GM13976 (cell line): ENCODE data around the gene CALN1.

Source experiments
- DNase-seq: peaks from one replicate; pipeline ENCODE4 v3.0.0; 2012; ENCODE audit warnings: low spot score
- in situ Hi-C: fragments of 300-500 bp; cut with MboI; formaldehyde crosslinking; loops from one replicate; pipeline ENCODE4 v1.12.0; 2022; ENCODE audit warnings: low sequenced_read_pairs, mixed read lengths, inconsistent platforms; ENCODE audit not compliant: unreplicated experiment
- TF ChIP-seq, protein P1 (sequence below): IDR thresholded peaks from 2 replicates; pipeline ENCODE4 v1.5.1; 2012; ENCODE audit warnings: borderline replicate concordance, mild to moderate bottlenecking; ENCODE audit not compliant: insufficient read depth; ENCODE audit errors: extremely low read depth, missing control alignments, control extremely low read depth

The CALN1 gene

GRCh38 chr7:72037516-72037915 lies 374.6 kb downstream of the CALN1 start:
- TF ChIP-seq, protein P1, sequence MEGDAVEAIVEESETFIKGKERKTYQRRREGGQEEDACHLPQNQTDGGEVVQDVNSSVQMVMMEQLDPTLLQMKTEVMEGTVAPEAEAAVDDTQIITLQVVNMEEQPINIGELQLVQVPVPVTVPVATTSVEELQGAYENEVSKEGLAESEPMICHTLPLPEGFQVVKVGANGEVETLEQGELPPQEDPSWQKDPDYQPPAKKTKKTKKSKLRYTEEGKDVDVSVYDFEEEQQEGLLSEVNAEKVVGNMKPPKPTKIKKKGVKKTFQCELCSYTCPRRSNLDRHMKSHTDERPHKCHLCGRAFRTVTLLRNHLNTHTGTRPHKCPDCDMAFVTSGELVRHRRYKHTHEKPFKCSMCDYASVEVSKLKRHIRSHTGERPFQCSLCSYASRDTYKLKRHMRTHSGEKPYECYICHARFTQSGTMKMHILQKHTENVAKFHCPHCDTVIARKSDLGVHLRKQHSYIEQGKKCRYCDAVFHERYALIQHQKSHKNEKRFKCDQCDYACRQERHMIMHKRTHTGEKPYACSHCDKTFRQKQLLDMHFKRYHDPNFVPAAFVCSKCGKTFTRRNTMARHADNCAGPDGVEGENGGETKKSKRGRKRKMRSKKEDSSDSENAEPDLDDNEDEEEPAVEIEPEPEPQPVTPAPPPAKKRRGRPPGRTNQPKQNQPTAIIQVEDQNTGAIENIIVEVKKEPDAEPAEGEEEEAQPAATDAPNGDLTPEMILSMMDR, result no peak
- in situ Hi-C loops, result no loop called here
- DNase-seq, result no peak

- in situ Hi-C loops, result no loop called here
- no peak for DNase-seq
- TF ChIP-seq, protein P1, result no peak
These were observed 376.9 kb downstream of the CALN1 start for GRCh38 chr7:72035266-72035665.

DNA sequence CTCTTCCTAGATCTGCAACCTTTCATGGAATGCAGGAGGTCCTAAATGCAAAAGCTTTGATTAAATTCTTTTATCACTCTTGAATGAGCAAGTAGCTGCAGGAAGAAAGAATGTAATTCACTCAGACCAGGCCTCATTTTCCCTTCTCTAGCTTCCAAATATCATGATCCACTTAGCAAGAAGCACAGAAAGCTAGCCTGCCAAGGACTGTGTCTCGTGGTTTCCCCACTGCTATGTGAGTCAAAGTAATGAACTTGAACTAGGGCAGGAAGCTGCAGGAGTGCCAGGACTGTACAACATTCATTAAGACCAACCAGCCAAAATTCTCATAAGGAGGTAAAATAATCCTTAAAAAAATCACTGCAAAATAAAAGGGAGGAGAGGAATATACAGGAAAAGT lies 379.2 kb downstream of the CALN1 start:
- in situ Hi-C loops, result no loop called here
- no peak for DNase-seq

DNA sequence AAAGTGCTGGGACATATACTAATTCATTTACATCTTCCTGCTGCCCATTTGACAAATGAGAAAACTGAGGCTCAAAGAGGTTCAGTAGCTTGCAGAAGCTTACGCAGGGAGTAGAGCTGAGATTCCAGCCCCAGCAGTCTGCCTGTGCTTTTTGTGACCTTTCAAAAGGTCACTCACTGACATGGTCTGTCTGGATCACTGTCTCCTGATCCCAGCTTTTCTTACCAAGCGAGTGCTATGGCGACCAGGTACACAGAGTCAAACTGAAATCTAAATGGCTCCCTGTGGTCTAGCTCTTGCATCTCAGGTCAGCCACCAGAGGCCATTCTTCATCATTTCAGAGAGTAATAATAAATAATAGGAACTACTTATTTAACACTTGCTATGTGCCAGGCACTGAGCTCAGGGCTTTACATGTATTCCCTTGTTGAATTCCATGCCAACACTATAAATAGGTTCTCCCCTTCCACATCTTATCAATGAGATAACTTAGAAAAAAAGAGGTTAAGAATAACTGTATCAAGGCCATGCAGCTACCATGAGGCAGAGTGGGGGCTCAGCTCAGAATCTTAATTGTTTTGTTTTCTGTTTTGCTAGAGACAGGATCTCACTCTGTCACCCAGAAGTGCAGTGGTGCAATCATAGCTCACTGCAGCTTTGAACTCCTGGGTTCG lies 381.0 kb downstream of the CALN1 start:
- TF ChIP-seq, protein P1, result no peak
- in situ Hi-C loops, result no loop called here
- no peak for DNase-seq

More for the DNA sequence above, 379.2 kb downstream of the CALN1 start:
- TF ChIP-seq, protein P1, result no peak

GRCh38 chr7:72028267-72028666 lies 383.9 kb downstream of the CALN1 start:
- in situ Hi-C loops, result no loop called here
- TF ChIP-seq, protein P1, result no peak
- DNase-seq, result no peak

DNA sequence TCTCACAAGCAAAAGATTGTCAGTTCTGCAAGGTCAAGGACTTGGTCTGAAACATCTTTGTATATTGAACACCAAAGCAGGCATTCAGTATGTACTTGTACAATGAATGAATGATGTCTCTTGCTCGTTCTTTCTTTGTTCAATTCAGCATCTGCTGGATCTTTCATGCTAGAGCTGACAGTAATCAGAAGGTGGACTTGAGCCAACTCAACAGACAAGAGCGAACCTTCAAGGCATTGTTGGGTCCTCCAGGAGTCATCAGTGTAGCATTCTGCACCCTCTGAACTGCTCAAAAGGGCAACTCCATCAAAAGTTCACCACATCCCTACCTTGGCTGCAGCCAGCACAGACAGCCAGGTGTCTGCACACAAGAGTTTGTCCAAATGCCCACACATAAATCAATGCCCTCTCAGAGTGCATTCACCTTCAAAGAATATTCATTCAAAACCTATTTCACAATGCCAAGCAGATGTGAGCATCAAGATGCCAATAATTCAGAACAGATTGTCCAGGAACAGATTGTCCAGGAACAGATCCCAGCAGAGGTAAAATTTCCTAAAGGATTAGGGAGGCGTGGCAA lies 386.7 kb downstream of the CALN1 start:
- no peak for DNase-seq
- TF ChIP-seq, protein P1, result no peak
- in situ Hi-C loops, result no loop called here
